Measurements from ENCODE around the gene STIM1. TPM values are rescaled to one million over a fixed set of nuclear protein-coding genes. Genes with fewer than 3 reads are reported as not detected.

Gene STIM1
- total RNA-seq, 2 donors from 2014 or later, result 129 to 157 TPM

Other genes with a start within 250 kb of the STIM1 start
- not detected for gene ART5, start 213.7 kb upstream of the STIM1 start, total RNA-seq
- not detected for gene ART1, start 210.5 kb upstream of the STIM1 start, total RNA-seq
- 1 to 10 TPM; 1.9 to 2.8 TPM for gene CHRNA10, start 184.3 kb upstream of the STIM1 start, total RNA-seq
- gene NUP98, start 58.1 kb upstream of the STIM1 start, total RNA-seq, result 100 to 1,000 TPM; 141 to 149 TPM
- gene PGAP2, start 47.1 kb upstream of the STIM1 start, total RNA-seq, result 10 to 100 TPM; 37.6 to 45.9 TPM
- 100 to 1,000 TPM; 196 to 215 TPM for gene RHOG, start 14.7 kb upstream of the STIM1 start, total RNA-seq
- 100 to 1,000 TPM; 166 to 189 TPM for gene RRM1, start 239.1 kb downstream of the STIM1 start, total RNA-seq